Tibial nerve (tissue), 3 donors: ENCODE data around the gene SYT9.

Experiments
- POLR2A ChIP-seq, 2 donors: fragments of 450-650 bp; IDR thresholded peaks; one replicate each; pipeline ENCODE4 v1.6.1; 2017; ENCODE audit warnings: antibody characterized with exemption in 2 of 2, mild to moderate bottlenecking in 2 of 2, moderate library complexity in 2 of 2
- TF ChIP-seq, protein P1 (sequence below), 5 experiments: fragments of 200-600 bp in 3 of 5; fragments of 450-650 bp in 2 of 5; sonication (generic) in 3 of 5; IDR thresholded peaks; one replicate each; pipeline ENCODE4 v1.5.1; 2016 to 2019; ENCODE audit warnings: antibody characterized with exemption in 5 of 5, mild to moderate bottlenecking in 3 of 5, moderate library complexity in 2 of 5

DNA sequence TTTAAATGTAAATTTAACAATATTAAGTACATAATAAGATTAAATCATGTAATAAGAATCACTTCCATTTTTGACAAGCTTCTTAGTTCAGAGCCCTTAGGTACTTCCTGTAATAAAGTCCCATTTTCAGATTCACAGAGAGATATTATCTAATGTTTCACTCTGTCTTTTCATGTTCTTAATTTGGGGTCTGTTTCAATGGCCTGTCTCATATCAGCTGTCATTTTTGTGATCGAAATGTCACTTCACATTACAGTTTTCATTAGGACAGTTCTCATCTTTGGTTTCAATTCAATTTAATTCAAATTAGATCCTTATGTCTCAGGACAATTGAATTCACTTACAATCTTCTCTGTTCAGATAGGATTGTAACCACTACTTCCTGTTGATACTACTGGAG lies 211.0 kb downstream of the SYT9 start:
- TF ChIP-seq, protein P1, sequence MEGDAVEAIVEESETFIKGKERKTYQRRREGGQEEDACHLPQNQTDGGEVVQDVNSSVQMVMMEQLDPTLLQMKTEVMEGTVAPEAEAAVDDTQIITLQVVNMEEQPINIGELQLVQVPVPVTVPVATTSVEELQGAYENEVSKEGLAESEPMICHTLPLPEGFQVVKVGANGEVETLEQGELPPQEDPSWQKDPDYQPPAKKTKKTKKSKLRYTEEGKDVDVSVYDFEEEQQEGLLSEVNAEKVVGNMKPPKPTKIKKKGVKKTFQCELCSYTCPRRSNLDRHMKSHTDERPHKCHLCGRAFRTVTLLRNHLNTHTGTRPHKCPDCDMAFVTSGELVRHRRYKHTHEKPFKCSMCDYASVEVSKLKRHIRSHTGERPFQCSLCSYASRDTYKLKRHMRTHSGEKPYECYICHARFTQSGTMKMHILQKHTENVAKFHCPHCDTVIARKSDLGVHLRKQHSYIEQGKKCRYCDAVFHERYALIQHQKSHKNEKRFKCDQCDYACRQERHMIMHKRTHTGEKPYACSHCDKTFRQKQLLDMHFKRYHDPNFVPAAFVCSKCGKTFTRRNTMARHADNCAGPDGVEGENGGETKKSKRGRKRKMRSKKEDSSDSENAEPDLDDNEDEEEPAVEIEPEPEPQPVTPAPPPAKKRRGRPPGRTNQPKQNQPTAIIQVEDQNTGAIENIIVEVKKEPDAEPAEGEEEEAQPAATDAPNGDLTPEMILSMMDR (IDR thresholded peaks at IDR 0.05), result no peak
- TF ChIP-seq POLR2A (IDR thresholded peaks at IDR 0.05), result no peak
